ENCODE measurements around the gene ARMH1. TPM values are rescaled to one million over a fixed set of nuclear protein-coding genes. Genes with fewer than 3 reads are reported as not detected.

ARMH1 gene
- total RNA-seq, 6 experiments from 2014 or later: 0.14 to 0.41 (median 0.32) TPM; not detected in 2

GRCh38 chr1:44685218-44685617 is 10.7 kb downstream of the ARMH1 start:
- Mint-ChIP-seq H3K4me1 (ENCODE audit: low read depth) (no peaks in the 10 kb centered on the region; the same call in 1 of the 2 replicates), H3K27me3 (ENCODE audit: insufficient read depth) (peaks cover 7% of the 10 kb centered on the region), H3K4me3 (no peak overlapping the region), H3K36me3 (ENCODE audit: low read depth) (no peaks in the 10 kb centered on the region), H3K27ac (no peak overlapping the region), H3K9me3 (no peaks in the 10 kb centered on the region)
- no peak for TF ChIP-seq CTCF (IDR thresholded peaks at IDR 0.05)
- DNase-seq: no peak

DNA sequence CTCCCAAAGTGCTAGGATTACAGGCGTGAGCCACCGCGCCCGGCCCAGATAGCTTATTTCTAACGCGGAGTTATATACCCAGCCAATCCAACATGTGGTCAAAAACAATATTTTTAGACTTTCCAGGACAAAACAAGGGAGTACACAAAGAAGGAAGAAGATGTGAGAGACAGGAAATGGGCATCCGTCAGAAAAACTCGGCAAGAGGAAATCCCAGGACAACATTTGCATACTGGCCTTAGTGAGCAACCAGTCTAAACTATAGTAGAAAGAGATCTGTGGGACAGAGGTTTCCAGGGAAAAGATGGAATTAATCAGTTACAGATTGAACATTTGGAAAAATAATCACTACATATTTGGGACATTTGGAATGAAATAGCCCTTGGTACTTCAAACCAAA is 11.4 kb downstream of the ARMH1 start:
- no peak for TF ChIP-seq CTCF (IDR thresholded peaks at IDR 0.05)
- no peak for DNase-seq
- no peaks in the 10 kb centered on the region for H3K36me3 Mint-ChIP-seq (ENCODE audit: low read depth)
- no peaks in the 10 kb centered on the region for H3K9me3 Mint-ChIP-seq
- H3K4me1 Mint-ChIP-seq (ENCODE audit: low read depth): no peaks in the 10 kb centered on the region; the same call in 1 of the 2 replicates
- no peak overlapping the region for H3K4me3 Mint-ChIP-seq
- H3K27ac Mint-ChIP-seq: no peak overlapping the region
- peaks cover 7% of the 10 kb centered on the region for H3K27me3 Mint-ChIP-seq (ENCODE audit: insufficient read depth)

DNA sequence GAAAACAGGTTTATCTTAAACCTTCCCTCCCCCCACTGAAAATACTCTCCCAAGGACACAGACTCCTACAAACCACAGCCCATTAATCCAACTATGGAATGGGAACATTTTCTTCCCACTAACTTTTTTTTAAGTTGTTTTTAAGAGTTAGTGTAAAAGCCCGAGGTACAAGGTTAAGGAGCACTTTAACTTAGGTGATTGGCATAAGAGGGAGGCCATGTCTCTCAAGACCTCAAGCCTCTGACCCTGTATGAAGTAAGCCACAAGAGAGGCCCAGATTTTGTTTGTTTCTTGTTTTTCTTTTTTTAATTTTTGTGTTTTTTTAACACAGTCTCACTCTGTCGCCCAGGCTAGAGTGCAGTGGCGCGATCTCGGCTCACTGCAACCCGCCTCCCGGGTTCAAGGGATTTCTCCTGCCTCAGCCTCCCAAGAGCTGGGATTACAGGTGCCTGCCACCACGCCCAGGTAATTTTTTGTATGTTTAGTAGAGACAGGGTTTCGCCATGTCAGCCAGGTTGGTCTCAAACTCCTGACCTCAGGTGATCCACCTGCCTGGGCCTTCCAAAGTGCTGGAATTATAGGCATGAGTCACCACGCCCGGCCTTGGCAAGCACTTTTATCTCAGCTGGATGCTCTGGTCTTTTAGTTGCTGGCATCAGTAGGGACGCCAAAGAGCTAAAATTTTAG is 14.4 kb downstream of the ARMH1 start:
- no peaks in the 10 kb centered on the region; the same call in 1 of the 2 replicates for H3K4me1 Mint-ChIP-seq (ENCODE audit: low read depth)
- no peak for DNase-seq
- no peaks in the 10 kb centered on the region for H3K9me3 Mint-ChIP-seq
- H3K27ac Mint-ChIP-seq: no peak overlapping the region
- no peak overlapping the region for H3K4me3 Mint-ChIP-seq
- peaks cover 6% of the 10 kb centered on the region for H3K27me3 Mint-ChIP-seq (ENCODE audit: insufficient read depth)
- H3K36me3 Mint-ChIP-seq (ENCODE audit: low read depth): no peaks in the 10 kb centered on the region
- no peak for TF ChIP-seq CTCF (IDR thresholded peaks at IDR 0.05)

DNA sequence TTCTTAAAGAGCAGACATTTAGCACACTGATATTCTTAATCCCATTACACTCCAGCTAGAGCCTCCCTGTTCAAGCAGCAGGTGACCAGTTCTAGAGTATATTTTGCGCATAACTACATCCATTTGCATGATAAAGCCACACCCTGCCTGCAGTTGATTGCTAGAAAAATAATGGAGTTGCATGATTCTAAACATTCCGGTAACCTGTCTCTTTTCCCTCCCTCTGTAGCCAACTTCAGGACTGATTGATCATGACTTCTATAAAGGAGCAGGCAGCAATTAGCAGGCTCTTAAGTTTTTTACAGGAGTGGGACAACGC is 14.9 kb downstream of the ARMH1 start:
- Mint-ChIP-seq H3K27me3 (ENCODE audit: insufficient read depth) (peaks cover 6% of the 10 kb centered on the region), H3K27ac (no peak overlapping the region), H3K4me3 (no peak overlapping the region), H3K4me1 (ENCODE audit: low read depth) (no peaks in the 10 kb centered on the region; the same call in 1 of the 2 replicates), H3K36me3 (ENCODE audit: low read depth) (no peaks in the 10 kb centered on the region), H3K9me3 (no peaks in the 10 kb centered on the region)
- DNase-seq: no peak
- no peak for TF ChIP-seq CTCF (IDR thresholded peaks at IDR 0.05)

- no peak for DNase-seq
- no peaks in the 10 kb centered on the region for H3K4me1 Mint-ChIP-seq (ENCODE audit: low read depth)
- H3K36me3 Mint-ChIP-seq (ENCODE audit: low read depth): no peaks in the 10 kb centered on the region
- no peak for TF ChIP-seq CTCF (IDR thresholded peaks at IDR 0.05)
- no peak overlapping the region for H3K27ac Mint-ChIP-seq
- H3K27me3 Mint-ChIP-seq (ENCODE audit: insufficient read depth): peaks cover 18% of the 10 kb centered on the region
- no peaks in the 10 kb centered on the region for H3K9me3 Mint-ChIP-seq
- H3K4me3 Mint-ChIP-seq: no peak overlapping the region
These were observed 18.6 kb downstream of the ARMH1 start for GRCh38 chr1:44693159-44693558.

All from HFFc6 (cell line).